NCI-H526 (cell line): ENCODE measurements around the gene ST3GAL3.

Experiments used
- DNase-seq, 2 experiments: peaks; one replicate each; lab custom pipeline; 2025; lab: John Stamatoyannopoulos, UW

The ST3GAL3 gene

DNA sequence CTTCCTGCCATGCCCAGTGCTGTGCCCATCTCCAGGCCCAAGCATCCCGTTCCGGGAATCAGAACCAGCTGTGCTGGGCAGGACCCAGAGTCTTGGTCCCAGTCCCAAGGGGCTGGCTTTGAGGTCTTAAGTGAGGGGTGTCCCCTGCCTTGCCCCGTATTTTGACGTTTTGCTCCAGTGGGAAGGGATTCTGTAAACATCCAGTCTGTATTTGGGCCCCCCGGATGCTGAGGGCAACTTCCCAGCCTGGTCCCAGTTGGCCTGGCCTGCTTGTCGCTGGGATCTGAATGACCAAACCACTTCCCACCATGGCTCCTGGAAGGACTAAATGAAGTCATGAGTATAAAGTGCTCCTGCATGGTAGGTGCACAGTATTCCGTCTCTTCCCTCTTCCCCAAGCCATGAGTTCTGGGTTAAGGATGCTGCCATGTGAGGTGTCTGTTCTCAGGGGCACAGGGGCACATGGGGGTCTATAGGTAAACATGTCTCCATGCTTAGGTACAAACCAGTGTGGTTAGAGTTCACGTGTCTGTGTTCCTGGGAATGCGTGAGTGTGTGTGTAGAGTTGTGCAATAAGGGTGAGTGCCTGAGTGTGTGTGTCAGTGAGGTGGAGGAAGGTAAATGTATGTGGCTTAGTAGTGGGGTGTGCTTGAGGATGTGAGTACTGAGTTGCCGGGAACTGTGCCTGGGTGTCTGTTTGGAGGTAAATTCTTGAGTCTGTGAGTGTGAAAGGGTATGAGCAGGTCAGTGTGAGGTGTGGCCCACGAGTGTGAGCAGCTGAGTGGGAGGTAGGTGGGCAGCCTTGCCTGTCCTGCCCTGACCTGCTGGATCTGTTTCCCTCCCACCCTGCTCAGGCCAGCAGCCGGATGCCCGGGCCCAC is 273.2 kb downstream of the ST3GAL3 start:
- peak in 1 of 2 experiments; percentile 49 for DNase-seq
